IPS DF 4.7 (cell line): Measurements from ENCODE around the gene MDM2.
"Not testable (repeated sequence)": the region's sequence is repeated elsewhere in the genome, so short reads cannot be mapped to it uniquely, and the experiment has no call there.

ENCODE experiments used
- DNase-seq: peaks from one replicate; pipeline ENCODE4 v3.0.0-alpha.2; 2013; ENCODE audit warnings: low spot score; ENCODE audit errors: extremely low read depth

Gene MDM2

DNA sequence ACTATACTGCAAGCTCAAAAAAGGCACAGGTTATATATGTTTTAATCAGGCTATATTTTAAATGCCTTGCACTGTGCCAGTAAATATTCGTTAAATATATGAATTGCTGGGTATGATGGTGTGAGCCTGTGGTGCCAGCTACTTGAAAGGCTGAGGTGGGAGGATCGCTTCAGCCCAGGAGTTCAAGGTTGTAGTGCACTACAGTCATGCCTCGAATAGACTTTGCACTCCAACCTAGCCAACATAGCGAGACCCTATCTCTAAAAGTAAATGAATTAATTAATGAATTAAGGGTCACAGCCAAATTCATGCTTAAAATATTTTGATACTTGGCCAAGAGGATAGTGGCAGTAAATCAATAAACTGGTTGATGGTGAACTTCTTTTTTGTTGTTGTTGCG is 22.2 kb upstream of the MDM2 start:
- DNase-seq: no peak

GRCh38 chr12:68786929-68787328 is 21.0 kb upstream of the MDM2 start:
- DNase-seq: no peak

DNA sequence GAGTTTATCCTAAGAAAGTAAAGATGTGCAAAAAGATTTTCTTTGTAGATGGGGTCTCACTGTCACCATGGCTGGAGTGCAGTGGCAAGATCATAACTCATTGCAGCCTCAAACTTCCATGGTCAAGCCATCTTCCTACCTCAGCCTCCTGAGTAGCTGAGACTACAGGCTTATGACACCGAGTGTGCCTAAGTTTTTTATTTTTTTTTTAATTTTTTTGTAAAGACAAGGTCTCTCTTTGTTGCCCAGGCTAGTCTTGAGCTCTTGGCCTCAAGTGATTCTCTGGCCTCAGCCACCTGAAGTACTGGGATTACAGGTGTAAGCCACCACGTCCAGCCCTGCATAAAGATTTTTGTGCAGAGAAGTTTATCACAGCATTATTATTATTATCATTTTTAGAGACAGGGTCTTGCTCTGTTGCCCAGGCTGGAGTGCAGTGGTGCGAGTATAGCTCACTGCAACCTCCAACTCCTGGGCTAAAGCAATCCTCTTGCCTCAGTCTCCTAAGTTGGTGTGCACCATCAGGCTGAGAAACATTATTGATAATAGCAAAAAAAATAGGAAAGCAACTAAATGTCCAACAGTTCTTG is 19.3 kb upstream of the MDM2 start:
- no peak for DNase-seq

- no peak for DNase-seq
Observed at GRCh38 chr12:68789144-68789878, 18.7 kb upstream of the MDM2 start.

GRCh38 chr12:68790081-68790951 is 17.7 kb upstream of the MDM2 start:
- no peak for DNase-seq

GRCh38 chr12:68790952-68791234 is 17.1 kb upstream of the MDM2 start:
- no peak for DNase-seq

DNA sequence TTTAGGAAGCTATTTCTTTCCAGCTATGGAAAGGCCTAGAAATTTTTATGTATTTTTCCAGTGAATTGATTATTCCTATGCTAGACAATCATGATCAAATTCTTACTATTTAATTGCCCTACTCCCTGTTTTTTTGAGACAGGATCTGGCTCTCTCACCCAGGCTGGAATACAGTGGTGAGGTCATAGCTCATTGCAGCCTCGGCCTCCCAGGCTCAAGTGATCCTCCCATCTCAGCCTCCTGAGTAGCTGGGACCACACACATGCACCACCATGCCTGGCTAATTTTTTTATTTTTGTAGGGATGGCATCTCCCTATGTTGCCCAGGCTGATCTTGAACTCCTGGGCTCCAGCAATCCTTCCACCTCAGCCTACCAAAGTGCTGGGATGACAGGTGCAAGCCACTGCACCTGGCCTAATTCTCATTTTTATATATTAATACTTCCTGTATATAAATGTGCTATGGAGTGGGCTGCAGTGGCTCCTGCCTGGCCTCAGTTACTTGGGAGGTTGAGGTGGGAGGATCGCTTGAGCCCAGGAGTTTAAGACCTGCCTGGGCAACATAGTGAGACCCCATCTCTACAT is 16.0 kb upstream of the MDM2 start:
- DNase-seq: no peak

DNA sequence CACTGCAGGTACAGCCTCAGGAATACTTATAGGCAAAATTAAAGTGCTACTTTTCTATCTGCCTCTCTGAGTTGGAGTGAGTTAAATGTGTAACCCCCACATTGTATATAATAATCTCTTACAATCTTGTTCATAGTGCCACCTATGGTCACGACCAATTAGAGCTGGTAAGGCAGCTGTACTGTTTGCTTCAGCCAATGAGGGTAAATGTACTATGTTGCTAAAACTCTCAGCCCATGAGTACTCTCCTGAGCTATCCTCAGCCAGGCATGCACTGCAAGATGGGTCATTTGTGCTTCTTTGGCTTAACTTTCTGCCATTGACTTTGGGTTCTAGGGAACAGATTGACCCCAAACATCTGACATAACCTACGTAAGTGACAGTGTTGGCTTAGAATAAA is 15.0 kb upstream of the MDM2 start:
- no peak for DNase-seq

- DNase-seq: no peak
Observed at GRCh38 chr12:68793436-68793835, 14.5 kb upstream of the MDM2 start.

DNA sequence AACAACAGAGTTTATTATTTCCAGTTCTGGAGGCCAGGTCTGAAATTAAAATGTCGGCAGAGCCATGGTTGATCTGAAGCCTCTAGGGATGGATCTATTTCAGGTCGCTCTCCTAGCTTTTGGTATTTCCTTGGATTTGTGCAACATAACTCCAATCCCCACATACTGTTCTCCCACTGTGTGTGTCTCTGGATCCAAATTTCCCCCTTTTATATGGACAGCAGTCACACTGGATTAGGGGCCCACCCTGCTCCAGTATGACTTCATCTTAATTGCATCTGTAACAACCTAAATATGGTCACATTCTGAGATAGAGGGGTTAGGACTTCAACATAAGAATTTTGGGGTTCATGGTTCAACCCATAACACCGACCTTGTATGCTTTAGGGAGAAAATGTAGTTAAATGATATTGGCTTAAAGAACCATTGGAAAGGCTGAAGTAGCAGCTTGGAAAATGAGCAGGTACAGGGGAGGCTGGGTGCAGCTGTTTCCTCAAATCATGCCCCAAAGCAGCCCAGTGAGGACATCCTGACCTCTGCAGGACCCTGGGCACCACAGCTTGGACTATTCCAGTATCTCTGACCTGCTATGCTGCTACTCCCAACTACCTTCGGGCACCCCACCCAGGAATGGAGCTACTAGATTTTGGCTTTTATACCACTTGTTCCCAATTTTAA is 13.9 kb upstream of the MDM2 start:
- DNase-seq: no peak

GRCh38 chr12:68794653-68795251 is 13.2 kb upstream of the MDM2 start:
- no peak for DNase-seq

- no peak for DNase-seq
Observed at GRCh38 chr12:68796399-68796798, 11.6 kb upstream of the MDM2 start.

- DNase-seq: no peak
Observed at GRCh38 chr12:68798882-68799234, 9.1 kb upstream of the MDM2 start.

GRCh38 chr12:68800294-68800693 is 7.7 kb upstream of the MDM2 start:
- DNase-seq: no peak

DNA sequence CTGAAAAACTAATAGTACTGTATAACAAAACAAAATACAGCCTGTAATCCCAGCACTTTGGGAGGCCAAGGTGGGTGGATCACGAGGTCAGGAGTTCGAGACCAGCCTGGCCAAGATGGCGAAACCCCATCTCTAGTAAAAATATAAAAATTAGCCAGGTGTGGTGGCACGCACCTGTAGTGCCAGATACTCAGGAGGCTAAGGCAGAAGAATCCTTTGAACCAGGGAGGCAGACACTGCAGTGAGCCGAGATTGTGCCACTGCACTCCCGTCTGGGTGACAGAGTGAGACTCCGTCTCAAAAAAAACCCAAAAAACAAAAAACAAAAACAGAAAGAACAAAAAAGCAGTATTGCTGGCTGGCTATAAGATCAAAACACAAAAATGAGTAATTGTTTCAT is 6.9 kb upstream of the MDM2 start:
- not testable (repeated sequence) for DNase-seq

- not testable (repeated sequence) for DNase-seq
Observed at GRCh38 chr12:68802372-68802745, 5.6 kb upstream of the MDM2 start.

- DNase-seq: not testable (repeated sequence)
Observed at GRCh38 chr12:68802911-68803651, 4.9 kb upstream of the MDM2 start.

- no peak for DNase-seq
Observed at GRCh38 chr12:68803948-68804656, 3.9 kb upstream of the MDM2 start.

DNA sequence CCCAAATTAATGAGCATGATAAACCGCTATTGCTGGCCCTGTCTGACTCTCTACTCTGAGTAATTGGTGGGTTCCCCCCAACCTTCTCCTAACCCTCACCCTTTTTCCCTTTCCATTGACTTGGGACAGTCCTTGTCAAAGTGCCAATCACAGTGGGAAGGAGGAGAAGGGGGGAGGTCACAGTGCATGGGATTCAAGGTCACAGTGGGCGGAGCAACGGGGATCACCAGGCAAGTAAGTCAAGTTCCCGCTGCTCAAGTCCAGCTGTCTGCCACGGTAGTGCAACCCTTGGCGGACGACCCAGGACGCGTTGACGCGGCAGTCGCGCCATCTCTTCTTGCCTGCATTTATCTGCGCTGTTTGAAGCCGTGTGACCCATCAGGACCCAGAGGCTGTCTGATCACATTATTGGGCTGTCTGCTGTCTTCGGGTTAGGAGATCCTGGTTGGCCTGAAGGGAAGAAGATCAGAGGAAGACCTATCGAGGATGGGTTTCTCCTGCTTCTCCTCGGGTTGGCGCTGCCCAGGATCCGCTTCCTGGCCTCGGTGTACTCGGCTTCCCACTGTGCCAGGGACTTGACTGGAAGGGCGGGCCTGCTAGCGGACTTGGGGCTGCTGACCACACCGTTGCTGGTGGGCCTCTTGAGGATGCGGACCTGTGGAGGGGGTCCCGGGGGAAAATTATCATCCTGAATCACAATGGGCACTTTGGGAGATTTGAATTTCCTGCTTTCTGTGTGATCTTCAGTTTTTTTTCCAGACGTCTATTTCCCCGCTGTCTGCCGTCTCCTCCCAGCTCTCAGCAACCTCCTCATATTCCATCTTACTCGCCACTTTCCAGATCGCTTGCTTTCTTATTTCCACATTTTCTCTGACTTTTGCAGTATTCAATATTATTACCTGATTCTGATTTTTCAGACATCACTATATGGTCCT is 3.1 kb upstream of the MDM2 start:
- no peak for DNase-seq
